ENCODE data around the gene MGMT.

- TF ChIP-seq EZH2 (IDR thresholded peaks at IDR 0.05; ENCODE audit: borderline replicate concordance, low read length) (no peak), CTCF (conservative IDR thresholded peaks at IDR 0.05 in 1 of 2, IDR thresholded peaks at IDR 0.05 in 1 of 2; ENCODE audit: extremely low read depth in 1 of 2, insufficient read depth in 1 of 2, low read depth in 1 of 2, low read length in 2 of 2) (no peak)
Observed at GRCh38 chr10:129532838-129533237, 65.8 kb downstream of the MGMT start.
